Stimulated activated CD8-positive, alpha-beta memory T cell treated with anti-CD3 and anti-CD28 coated beads, Interleukin-7, amount 100 ng/mL, for 48 hours (primary cell): ENCODE results near the gene IQCB1.
"Not testable (repeated sequence)": the region's sequence is repeated elsewhere in the genome, so short reads cannot be mapped to it uniquely, and the experiment has no call there.

Experiments
- DNase-seq, 2 donors: peaks; one replicate each; pipeline ENCODE4 v3.0.0-alpha.2; 2020; ENCODE audit warnings: low read depth in 1 of 2; ENCODE audit errors: extremely low read depth in 1 of 2

Gene IQCB1

DNA sequence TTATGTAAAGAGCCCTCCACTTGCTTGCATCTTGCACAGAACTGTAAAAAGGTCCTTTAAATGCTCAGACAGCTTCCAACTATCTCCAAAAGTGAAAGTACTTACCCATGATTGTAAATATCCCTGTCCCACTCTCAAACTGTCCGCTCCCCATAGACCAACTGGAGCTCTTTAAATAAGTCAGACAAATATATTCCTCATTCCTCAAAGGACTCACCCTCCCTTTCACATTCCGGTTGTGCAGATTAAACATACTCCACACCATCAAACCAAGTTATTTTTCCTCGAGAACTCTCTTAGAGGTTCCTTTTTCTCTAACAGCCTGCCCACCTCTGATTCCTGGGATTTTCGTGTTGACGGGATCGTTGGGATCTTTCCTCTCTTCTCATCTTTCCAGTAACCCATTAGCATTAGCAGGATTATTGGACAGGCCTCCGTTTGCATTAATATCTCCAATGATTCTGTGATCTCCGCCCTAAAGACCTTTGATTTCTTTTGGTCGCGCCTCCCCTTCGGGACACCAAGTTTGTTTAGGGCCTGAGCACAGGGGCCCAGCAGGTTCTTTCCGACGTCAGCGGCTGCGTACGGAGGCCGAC is 86.1 kb downstream of the IQCB1 start:
- peak in 1 of 2 donors; percentile 19 for DNase-seq

GRCh38 chr3:121747976-121748375 is 86.9 kb downstream of the IQCB1 start:
- DNase-seq = no peak

DNA sequence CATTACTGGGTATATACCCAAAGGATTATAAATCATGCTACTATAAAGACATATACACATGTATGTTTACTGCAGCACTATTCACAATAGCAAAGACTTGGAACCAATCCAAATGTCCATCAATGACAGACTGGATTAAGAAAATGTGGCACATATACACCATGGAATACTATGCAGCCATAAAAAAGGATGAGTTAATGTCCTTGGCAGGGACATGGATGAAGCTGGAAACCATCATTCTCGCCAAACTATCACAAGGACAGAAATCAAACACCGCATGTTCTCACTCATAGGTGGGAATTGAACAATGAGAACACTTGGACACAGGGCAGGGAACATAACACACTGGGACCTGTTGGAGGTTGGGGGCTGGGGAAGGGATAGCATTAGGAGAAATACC is 91.8 kb downstream of the IQCB1 start:
- DNase-seq = not testable (repeated sequence)

DNA sequence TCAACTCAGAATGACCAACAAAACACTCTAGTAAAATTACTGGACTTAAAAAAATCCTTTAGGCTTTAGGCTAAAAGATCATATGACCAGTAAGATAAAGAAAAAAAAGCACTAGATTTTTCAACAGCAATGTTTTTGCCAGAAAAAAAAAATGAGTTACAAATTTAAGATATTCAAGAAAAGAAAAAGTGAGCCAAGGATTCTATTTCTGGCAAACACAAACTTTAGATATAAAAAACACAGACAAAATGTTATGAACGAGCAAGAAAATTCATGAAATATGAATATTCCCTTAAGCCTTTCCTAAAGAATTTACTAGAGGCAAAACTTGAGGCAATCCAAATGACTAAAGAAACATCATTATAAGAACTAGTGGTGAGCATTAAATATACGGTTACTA is 94.0 kb downstream of the IQCB1 start:
- DNase-seq = no peak

- DNase-seq = no peak
Observed at GRCh38 chr3:121739902-121740301, 95.0 kb downstream of the IQCB1 start.

- DNase-seq = no peak
Observed at GRCh38 chr3:121737644-121738043, 97.2 kb downstream of the IQCB1 start.

DNA sequence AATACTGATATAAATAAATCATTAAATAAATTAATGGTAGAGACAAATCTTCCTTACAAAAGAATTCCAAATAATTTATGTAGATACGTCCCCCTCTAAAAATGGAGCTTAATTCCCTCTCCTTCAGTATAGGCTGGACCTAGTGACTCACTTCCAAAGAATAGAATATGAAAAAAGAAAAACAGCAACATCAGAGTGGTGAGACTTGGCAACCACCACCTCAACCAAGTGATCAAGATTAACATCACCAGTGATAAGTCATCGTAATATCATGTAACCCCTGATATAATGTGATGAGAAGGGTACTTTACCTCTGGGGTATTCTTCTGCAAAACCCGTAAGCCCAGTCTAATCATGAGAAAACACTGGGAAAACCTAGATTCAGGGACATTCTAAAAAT is 98.7 kb downstream of the IQCB1 start:
- no peak for DNase-seq

DNA sequence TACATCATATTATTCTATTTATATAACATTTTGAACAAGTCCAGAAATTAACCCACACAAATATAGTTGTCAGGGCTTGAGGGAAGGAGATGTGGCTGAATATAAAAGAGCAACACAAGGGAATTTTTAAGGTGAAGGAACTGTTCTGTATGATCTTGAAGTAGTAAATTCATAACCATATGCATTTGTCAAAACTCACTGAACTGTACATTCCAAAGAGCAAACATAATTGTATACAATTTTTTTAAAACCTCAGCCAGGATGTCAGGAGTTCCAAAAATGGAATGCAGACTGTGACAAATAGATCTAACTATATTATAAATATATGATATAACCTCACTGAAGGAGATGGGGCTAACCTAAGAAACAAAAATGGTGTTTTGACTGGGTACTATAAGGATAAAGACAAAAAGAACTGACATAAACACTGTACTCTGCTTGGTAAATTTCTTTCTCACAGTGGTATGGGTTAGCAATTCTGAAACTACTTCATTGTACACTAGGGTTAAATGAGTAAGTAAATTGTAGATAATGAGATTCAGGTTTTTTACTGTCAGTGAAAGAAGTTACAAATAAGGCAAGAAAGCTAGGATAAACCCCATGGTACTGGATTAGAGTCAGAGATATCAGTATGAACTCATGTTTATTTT is 99.7 kb downstream of the IQCB1 start:
- DNase-seq = no peak

GRCh38 chr3:121730940-121731687 is 103.7 kb downstream of the IQCB1 start:
- DNase-seq = no peak

DNA sequence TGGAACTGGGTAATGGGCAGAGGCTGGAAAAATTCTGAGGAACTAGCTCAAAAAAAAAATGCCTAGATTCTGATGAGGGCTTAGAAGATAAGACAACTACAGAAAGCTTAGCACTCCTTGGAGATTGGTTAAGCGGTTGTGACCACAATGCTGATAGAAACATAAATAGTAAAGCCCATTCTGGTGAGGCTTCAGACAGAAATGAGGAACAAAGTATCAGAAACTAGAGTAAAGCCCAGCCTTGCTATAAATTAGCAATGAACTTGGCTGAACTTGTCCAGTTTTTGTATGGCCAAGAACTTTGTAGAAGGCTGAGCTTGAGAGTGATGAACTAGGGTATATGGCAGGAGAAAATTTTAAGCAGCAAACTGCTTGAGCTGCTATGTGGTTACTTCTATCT is 110.7 kb downstream of the IQCB1 start:
- no peak for DNase-seq

GRCh38 chr3:121723485-121723884 is 111.4 kb downstream of the IQCB1 start:
- DNase-seq = no peak

DNA sequence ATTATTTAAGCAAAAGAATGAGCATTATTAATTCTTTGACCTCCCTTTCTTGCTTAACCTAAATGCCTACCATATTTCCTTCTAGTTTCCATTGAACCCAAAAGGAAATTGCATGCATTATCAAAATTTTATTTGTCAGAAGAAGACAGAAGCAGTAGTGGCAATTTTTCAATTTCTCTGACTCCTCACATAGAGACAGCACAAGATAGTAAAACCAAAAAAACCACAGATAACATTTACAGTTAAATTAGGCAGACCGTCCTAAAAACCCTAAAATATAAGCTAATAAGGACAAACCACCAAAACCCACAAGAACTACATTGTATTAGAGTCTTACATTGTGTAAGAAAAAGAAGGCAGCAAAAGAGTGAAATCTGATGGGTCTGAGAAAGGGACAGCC is 112.4 kb downstream of the IQCB1 start:
- no peak for DNase-seq

GRCh38 chr3:121720163-121720562 is 114.7 kb downstream of the IQCB1 start:
- no peak for DNase-seq
